ENCODE data around the gene SIK1.
"Not testable (repeated sequence)": the region's sequence is repeated elsewhere in the genome, so short reads cannot be mapped to it uniquely, and the experiment has no call there.

Gene SIK1

DNA sequence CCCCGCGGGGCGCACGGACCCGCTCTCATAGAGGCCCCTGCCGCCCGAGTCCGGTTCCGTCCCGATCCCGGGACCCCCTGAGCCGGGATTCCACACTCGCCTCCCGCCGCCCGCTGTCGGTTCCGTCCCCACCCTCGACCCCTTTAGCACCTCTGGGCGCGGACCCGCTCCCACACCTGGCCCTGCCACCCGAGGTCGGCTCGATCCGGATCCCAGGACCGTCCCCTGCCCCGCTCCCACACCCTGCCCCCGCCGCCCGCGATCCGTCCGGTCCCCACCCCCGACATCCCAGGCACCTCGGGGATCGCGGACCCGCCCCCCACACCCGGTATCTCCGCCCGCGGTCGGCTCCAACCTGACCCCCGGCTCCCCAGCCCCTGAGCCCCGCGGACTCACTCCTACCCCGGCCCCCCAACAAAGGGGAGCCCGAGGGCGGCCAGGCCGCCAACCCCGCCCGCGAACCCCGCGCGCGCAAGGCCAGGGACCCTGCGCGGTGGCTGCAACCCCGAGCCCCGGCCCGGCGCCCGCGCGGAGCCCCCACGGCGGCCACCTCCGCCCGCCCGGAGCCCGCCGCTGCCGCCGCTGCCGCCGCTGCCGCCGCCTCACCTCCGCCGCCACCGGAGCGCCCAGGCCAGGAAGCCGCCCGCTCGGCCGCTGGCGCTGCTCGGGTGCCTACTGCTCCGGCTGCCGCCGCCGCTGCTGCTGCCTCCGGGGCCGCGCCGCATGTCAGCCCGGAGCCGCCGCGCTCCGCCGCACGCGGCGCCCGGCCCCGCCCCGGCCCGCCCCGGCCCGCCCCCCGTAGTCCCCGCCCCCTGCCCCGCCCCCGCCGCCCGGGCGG is at the start of gene SIK1:
Gene SIK1 (minus strand): TSS at position 728 of the 838 bp plus-strand sequence. CDS start 953 bp downstream, outside the sequence.
- not testable (repeated sequence) for H2AFZ ChIP-seq; H3K4me3 ChIP-seq (ENCODE audit: low read depth, low read length); H3K79me2 ChIP-seq; H3K9ac ChIP-seq; H3K4me1 ChIP-seq; H3K9me3 ChIP-seq (ENCODE audit: control insufficient read depth, low read length); H3K27ac ChIP-seq; H3K4me2 ChIP-seq (ENCODE audit: low read length); H3K36me3 ChIP-seq (ENCODE audit: control insufficient read depth, insufficient read depth, low read length); H3K27me3 ChIP-seq (ENCODE audit: control insufficient read depth, insufficient read depth, low read length)

DNA sequence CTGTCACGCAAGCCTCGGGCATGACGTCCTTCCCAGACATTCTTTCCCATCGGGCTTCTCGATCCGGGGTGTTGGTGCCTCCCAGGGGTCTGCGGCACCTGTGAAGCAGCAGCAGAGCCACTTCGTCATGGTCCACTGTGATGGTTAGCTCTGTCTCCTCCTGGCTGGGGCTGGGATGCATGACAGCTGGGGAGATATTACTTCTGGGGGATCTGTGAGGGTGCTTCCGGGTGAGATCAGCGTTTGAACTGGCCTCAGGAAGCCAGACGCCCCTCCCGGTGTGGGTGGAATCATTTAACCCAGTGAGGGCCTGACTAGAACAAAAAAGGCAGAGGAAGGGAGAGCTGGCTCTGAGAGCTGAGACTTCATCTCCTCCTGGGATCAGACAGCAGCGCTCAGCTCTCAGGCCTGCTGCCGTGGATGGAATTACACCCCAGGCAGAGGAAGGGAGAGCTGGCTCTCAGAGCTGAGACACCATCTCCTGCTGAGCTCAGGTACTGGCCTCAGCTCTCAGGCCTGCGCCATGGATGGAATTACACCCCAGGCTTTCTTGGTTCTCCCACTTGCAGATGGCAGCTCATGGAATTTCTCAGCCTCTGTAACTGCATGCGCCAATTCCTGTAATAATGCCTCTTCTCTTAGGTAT is 44.8 kb upstream of the SIK1 start:
- not testable (repeated sequence) for H3K27ac ChIP-seq; H3K9ac ChIP-seq; H3K27me3 ChIP-seq (ENCODE audit: control insufficient read depth, insufficient read depth, low read length); H3K79me2 ChIP-seq; H3K36me3 ChIP-seq (ENCODE audit: control insufficient read depth, insufficient read depth, low read length); H2AFZ ChIP-seq; H3K9me3 ChIP-seq (ENCODE audit: control insufficient read depth, low read length); H3K4me2 ChIP-seq (ENCODE audit: low read length); H3K4me1 ChIP-seq; H3K4me3 ChIP-seq (ENCODE audit: low read depth, low read length)

DNA sequence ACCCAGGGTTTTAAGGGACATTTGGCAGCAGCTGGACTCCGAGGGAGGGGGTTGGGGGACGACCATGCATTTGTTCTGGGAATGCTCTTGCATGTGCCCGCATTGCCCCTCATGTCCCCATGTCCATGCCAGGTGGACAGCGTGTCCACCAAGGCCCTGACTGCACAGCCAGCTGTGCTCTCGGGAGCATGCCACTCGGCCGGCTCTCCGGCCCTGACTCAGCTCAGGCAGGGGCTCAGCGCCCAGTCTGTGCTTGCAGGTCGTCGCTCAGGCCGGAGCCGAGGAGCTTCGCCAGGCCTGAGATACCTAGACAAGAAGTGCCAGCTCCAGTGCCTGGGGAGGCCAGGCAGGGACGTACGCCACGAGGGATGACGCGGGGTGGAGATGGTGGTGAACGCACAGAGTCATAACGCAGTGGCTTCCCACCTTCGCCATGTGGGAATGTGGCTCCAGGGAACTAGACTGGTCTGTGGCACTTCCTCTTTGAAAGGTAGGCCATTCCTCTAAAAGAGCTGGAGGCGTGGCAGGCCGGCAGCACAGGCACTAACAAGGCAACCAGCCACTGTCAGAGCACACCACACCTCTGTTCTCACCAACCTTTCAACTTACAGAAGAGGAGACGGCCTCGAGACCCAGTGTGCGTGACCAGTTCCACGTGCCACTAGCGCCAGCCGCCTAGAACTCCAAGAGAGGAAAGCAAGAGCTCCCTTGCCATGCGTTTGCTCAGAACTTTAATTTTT is 43.0 kb upstream of the SIK1 start:
- H3K79me2 ChIP-seq; H3K4me2 ChIP-seq (ENCODE audit: low read length); H3K9me3 ChIP-seq (ENCODE audit: control insufficient read depth, low read length); H3K9ac ChIP-seq; H2AFZ ChIP-seq; H3K27ac ChIP-seq; H3K36me3 ChIP-seq (ENCODE audit: control insufficient read depth, insufficient read depth, low read length); H3K27me3 ChIP-seq (ENCODE audit: control insufficient read depth, insufficient read depth, low read length); H3K4me3 ChIP-seq (ENCODE audit: low read depth, low read length); H3K4me1 ChIP-seq: not testable (repeated sequence)

DNA sequence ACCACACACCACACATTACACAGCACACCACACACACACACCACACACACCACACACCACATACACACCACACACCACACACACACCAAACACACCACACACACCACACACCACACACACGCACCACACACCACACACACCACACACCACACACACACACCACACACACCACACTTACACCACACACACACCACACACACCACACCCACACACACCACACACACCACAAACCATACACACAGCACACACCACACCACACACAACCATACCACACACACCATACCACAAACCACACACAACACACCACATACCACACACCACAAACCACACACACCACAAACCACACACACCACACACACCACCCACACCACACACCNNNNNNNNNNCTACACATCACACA is 40.9 kb upstream of the SIK1 start:
- Histone ChIP-seq H3K27ac (no peak overlapping the region), H2AFZ (no peak overlapping the region), H3K9ac (no peak overlapping the region), H3K36me3 (ENCODE audit: control insufficient read depth, insufficient read depth, low read length) (no peaks in the 10 kb centered on the region), H3K9me3 (ENCODE audit: control insufficient read depth, low read length) (no peaks in the 10 kb centered on the region), H3K4me3 (ENCODE audit: low read depth, low read length) (no peak overlapping the region), H3K27me3 (ENCODE audit: control insufficient read depth, insufficient read depth, low read length) (no peaks in the 10 kb centered on the region), H3K4me2 (ENCODE audit: low read length) (no peak overlapping the region), H3K4me1 (no peaks in the 10 kb centered on the region), H3K79me2 (no peaks in the 10 kb centered on the region)
- TF ChIP-seq, protein P1, sequence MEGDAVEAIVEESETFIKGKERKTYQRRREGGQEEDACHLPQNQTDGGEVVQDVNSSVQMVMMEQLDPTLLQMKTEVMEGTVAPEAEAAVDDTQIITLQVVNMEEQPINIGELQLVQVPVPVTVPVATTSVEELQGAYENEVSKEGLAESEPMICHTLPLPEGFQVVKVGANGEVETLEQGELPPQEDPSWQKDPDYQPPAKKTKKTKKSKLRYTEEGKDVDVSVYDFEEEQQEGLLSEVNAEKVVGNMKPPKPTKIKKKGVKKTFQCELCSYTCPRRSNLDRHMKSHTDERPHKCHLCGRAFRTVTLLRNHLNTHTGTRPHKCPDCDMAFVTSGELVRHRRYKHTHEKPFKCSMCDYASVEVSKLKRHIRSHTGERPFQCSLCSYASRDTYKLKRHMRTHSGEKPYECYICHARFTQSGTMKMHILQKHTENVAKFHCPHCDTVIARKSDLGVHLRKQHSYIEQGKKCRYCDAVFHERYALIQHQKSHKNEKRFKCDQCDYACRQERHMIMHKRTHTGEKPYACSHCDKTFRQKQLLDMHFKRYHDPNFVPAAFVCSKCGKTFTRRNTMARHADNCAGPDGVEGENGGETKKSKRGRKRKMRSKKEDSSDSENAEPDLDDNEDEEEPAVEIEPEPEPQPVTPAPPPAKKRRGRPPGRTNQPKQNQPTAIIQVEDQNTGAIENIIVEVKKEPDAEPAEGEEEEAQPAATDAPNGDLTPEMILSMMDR (IDR thresholded peaks at IDR 0.05): no peak

DNA sequence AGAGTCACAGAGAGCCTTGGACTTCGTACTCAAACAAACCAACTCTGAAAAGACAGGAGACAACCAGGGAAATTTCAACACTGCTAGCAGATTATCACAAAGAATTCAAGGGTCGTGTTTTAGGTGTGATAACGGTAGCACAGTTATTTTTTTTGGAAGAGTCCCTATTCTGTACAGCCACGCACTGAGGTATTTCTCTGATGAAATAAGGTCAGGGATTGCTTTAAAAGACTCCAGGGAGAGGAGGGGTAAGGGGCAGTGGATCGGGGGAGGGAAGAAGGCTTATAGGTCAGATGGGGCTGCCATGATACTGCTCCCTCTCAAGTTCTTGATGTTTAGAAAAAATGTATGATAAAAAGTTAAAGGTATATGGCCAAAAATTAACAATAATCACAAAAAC is 38.2 kb upstream of the SIK1 start:
- H3K4me1 ChIP-seq; H3K79me2 ChIP-seq; H2AFZ ChIP-seq; H3K27me3 ChIP-seq (ENCODE audit: control insufficient read depth, insufficient read depth, low read length); H3K27ac ChIP-seq; H3K4me2 ChIP-seq (ENCODE audit: low read length); H3K9me3 ChIP-seq (ENCODE audit: control insufficient read depth, low read length); H3K36me3 ChIP-seq (ENCODE audit: control insufficient read depth, insufficient read depth, low read length); H3K4me3 ChIP-seq (ENCODE audit: low read depth, low read length); H3K9ac ChIP-seq: not testable (repeated sequence)

DNA sequence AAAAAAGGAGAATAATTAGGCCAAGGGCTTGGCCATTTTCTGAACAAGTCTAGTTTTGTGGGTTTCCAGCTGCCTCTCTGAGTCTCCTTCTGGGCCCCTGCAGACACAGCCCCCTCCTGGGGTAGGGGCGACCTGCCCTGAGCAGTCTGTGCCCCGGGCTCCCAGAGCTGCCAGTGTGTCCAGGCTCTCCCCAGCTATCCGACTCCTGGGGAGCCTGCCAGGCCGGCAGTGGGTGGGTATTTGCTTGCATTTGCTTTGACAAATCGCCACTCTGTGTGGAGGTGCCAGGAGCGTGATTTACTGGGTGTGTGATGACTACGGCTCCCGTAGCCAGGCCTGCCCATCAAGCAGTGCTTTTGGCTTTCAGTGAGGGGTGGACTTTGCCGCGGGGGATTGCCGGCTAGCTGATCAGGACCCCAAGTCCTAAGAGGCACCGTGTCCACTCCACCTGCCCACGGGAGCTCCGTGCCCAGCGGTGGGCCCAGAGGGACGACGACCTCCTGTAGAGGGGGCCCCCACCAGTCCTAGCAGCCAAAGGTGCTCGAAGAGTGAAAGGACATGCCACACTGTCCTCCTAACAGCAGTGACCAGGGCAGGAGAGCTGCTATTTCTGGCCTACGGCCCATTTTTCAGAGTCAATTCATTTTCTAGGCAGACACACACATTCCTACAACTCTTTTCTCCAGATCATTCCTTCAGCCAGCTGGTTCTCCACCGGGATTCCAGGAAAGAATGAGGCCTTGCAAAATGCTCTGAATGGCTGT is 36.7 kb upstream of the SIK1 start:
- not testable (repeated sequence) for H3K9ac ChIP-seq; H3K36me3 ChIP-seq (ENCODE audit: control insufficient read depth, insufficient read depth, low read length); H3K4me1 ChIP-seq; H3K4me3 ChIP-seq (ENCODE audit: low read depth, low read length); H3K9me3 ChIP-seq (ENCODE audit: control insufficient read depth, low read length); H3K27me3 ChIP-seq (ENCODE audit: control insufficient read depth, insufficient read depth, low read length); H3K79me2 ChIP-seq; H3K4me2 ChIP-seq (ENCODE audit: low read length); H3K27ac ChIP-seq; H2AFZ ChIP-seq

DNA sequence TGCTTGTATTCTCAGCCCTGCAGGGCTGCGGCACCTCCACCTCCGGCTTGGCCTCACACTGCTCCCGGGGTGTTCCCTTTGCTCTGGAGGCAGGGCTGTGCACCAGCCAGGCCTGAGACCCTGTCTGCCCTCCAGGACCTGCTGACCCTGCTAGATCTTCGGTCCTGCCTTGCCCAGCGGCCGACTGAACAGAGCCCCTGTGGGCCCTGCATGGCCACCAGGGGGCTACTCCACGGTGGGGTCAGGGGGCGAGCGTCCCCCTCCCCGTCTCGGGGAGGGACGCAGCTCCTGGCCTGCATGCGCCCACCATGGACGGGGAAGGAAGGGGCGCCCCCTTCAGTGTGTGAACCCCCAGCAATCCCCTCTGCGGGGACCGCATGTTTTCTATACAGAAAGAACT is 36.0 kb upstream of the SIK1 start:
- not testable (repeated sequence) for H3K9me3 ChIP-seq (ENCODE audit: control insufficient read depth, low read length); H3K79me2 ChIP-seq; H2AFZ ChIP-seq; H3K4me1 ChIP-seq; H3K27ac ChIP-seq; H3K36me3 ChIP-seq (ENCODE audit: control insufficient read depth, insufficient read depth, low read length); H3K27me3 ChIP-seq (ENCODE audit: control insufficient read depth, insufficient read depth, low read length); H3K4me3 ChIP-seq (ENCODE audit: low read depth, low read length); H3K4me2 ChIP-seq (ENCODE audit: low read length); H3K9ac ChIP-seq

DNA sequence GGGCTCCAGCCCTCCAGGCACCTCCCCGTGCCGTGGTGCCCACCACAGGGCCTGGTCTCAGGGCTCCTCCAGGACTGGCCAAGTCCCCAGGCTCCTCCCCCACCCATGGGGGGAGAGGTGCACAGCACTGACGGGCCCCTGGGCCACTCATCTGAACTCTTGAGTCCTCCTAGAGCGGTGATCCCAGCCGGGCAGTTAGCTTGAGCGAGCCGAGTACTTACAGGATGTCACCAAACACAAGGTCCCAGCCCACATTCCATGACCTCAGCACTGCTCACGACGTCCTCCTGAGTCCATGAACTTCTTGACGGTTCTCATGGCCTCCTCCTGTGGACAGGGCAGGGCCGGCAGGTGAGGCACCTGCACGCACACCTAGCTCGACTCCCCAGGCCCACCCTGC is 33.5 kb upstream of the SIK1 start:
- not testable (repeated sequence) for H3K4me1 ChIP-seq; H3K27ac ChIP-seq; H2AFZ ChIP-seq; H3K4me3 ChIP-seq (ENCODE audit: low read depth, low read length); H3K4me2 ChIP-seq (ENCODE audit: low read length); H3K27me3 ChIP-seq (ENCODE audit: control insufficient read depth, insufficient read depth, low read length); H3K36me3 ChIP-seq (ENCODE audit: control insufficient read depth, insufficient read depth, low read length); H3K9me3 ChIP-seq (ENCODE audit: control insufficient read depth, low read length); H3K9ac ChIP-seq; H3K79me2 ChIP-seq

DNA sequence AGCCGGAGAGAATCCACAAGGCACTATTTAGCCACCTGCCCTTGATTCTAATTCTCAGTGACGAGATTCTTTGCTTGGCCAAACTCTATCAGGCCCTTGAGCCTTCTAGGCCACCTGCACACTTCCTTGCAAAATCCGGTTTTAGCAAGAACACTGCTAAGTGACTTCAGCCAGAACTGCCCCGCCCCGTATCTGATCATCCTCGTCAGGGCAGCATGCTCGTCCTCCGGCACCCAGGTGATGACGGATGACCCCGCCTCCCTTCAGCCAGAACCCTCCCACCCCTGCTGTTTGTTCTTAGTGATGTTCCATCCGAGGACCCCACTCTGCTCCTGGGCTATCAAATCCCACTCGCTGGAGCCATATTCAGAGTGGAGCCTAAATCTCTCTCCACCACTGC is 32.1 kb upstream of the SIK1 start:
- H3K36me3 ChIP-seq (ENCODE audit: control insufficient read depth, insufficient read depth, low read length); H3K4me1 ChIP-seq; H3K4me2 ChIP-seq (ENCODE audit: low read length); H3K79me2 ChIP-seq; H2AFZ ChIP-seq; H3K27ac ChIP-seq; H3K27me3 ChIP-seq (ENCODE audit: control insufficient read depth, insufficient read depth, low read length); H3K4me3 ChIP-seq (ENCODE audit: low read depth, low read length); H3K9ac ChIP-seq; H3K9me3 ChIP-seq (ENCODE audit: control insufficient read depth, low read length): not testable (repeated sequence)

All from parathyroid adenoma (tissue), 2 donors.